Ishikawa (cell line): ENCODE data around the gene PPY.

ENCODE experiments used
- CEBPB ChIP-seq: IDR thresholded peaks from 2 replicates; pipeline ENCODE4 v1.6.1; 2012
- CREB1 ChIP-seq: IDR thresholded peaks from 2 replicates; pipeline ENCODE4 v1.6.1; 2012; ENCODE audit warnings: low read depth
- EP300 ChIP-seq: IDR thresholded peaks from 2 replicates; pipeline ENCODE4 v1.6.1; 2012; ENCODE audit warnings: borderline replicate concordance
- FOXM1 ChIP-seq: IDR thresholded peaks from 2 replicates; pipeline ENCODE4 v1.6.1; 2012; ENCODE audit warnings: low read depth, borderline replicate concordance
- MAX ChIP-seq: IDR thresholded peaks from 2 replicates; pipeline ENCODE4 v1.6.1; 2012
- NFIC ChIP-seq: IDR thresholded peaks from 2 replicates; pipeline ENCODE4 v1.6.1; 2012
- RAD21 ChIP-seq: IDR thresholded peaks from 2 replicates; pipeline ENCODE4 v1.6.1; 2012; ENCODE audit warnings: low read depth
- REST ChIP-seq: IDR thresholded peaks from 2 replicates; pipeline ENCODE4 v1.6.1; 2012; ENCODE audit warnings: low read depth, mild to moderate bottlenecking
- TAF1 ChIP-seq: IDR thresholded peaks from 2 replicates; pipeline ENCODE4 v1.6.1; 2012; ENCODE audit warnings: low read depth, mild to moderate bottlenecking
- TCF12 ChIP-seq: IDR thresholded peaks from 2 replicates; pipeline ENCODE4 v1.6.1; 2012; ENCODE audit warnings: low read depth
- TEAD4 ChIP-seq: IDR thresholded peaks from 2 replicates; pipeline ENCODE4 v1.6.1; 2012
- YY1 ChIP-seq: IDR thresholded peaks from 2 replicates; pipeline ENCODE4 v1.6.1; 2012; ENCODE audit warnings: low read depth
- ZBTB7A ChIP-seq: IDR thresholded peaks from 2 replicates; pipeline ENCODE4 v1.6.1; 2012; ENCODE audit warnings: low read depth

DNA sequence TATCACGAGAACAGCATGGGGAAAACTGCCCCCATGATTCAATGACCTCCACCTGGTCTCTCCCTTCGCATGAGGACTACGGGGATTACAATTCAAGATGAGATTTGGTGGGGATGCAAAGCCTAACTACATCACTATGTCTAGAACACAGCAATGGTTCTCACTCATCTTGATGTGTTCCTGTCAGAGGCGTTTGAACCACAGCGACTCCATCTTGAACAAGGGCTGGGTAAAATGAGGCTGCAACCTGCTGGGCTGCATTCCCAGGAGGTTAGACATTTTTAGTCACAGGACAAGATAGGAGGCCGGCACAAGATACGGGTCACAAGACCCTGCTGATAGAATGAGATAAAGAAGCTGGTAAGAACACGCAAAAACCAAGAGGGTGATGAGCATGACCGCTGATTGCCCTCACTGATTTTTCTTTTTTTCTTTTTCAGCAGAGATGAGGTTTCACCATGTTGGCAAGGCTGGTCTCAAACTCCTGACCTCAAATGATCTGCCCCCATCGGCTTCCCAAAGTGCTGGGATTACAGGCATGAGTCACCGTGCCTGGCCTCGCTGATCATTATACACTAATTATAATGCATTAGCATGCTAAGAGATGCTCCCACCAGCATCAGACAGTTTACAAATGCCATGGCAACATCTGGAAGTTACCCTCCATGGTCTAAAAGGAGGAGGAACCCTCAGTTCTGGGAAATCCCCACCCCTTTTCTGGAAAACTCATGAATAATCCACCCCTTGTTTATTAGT lies 3.0 kb upstream of the PPY start:
- TF ChIP-seq MAX (no peak), EP300 (no peak), YY1 (no peak), REST (no peak), TEAD4 (no peak), FOXM1 (no peak), CEBPB (no peak), NFIC (no peak), TCF12 (no peak), ZBTB7A (no peak), TAF1 (no peak), CREB1 (no peak), RAD21 (no peak)
